Neutrophil (primary cell): ENCODE results near the gene GTF3C4.

Source experiments
- H3K27ac ChIP-seq: fragments of 200-600 bp; sonication (generic); 2 replicates; pipeline ENCODE4 v1.5.1; 2016; ENCODE audit warnings: mild to moderate bottlenecking, moderate library complexity
- H3K27me3 ChIP-seq: fragments of 200-600 bp; sonication (generic); 2 replicates; pipeline ENCODE4 v1.6.0; 2016; ENCODE audit warnings: mild to moderate bottlenecking
- H3K36me3 ChIP-seq: fragments of 200-600 bp; sonication (generic); 2 replicates; pipeline ENCODE4 v1.5.1; 2017
- H3K4me1 ChIP-seq, 2 experiments: fragments of 200-600 bp in 1 of 2; sonication (generic) in 1 of 2; 1 replicate in 1 of 2; 2 replicates in 1 of 2; pipeline versions ENCODE4 v1.5.1 to v1.6.1; 2013 to 2016; ENCODE audit warnings: low read depth in 1 of 2, low read length in 1 of 2, mild to moderate bottlenecking in 1 of 2, moderate library complexity in 1 of 2; ENCODE audit not compliant: control insufficient read depth in 1 of 2, insufficient read depth in 1 of 2
- H3K4me3 ChIP-seq, 2 experiments: fragments of 200-600 bp in 1 of 2; sonication (generic) in 1 of 2; 1 replicate in 1 of 2; 2 replicates in 1 of 2; pipeline ENCODE4 v1.5.1; 2013 to 2016; ENCODE audit warnings: low read depth in 1 of 2, low read length in 1 of 2, mild to moderate bottlenecking in 1 of 2, moderate library complexity in 1 of 2
- H3K9me3 ChIP-seq: fragments of 200-600 bp; sonication (generic); 2 replicates; pipeline ENCODE4 v1.5.1; 2016
- TF ChIP-seq, protein P1 (sequence below): fragments of 200-600 bp; sonication (generic); IDR thresholded peaks from 2 replicates; pipeline ENCODE4 v1.5.1; 2016; ENCODE audit warnings: antibody characterized with exemption

Gene GTF3C4

DNA sequence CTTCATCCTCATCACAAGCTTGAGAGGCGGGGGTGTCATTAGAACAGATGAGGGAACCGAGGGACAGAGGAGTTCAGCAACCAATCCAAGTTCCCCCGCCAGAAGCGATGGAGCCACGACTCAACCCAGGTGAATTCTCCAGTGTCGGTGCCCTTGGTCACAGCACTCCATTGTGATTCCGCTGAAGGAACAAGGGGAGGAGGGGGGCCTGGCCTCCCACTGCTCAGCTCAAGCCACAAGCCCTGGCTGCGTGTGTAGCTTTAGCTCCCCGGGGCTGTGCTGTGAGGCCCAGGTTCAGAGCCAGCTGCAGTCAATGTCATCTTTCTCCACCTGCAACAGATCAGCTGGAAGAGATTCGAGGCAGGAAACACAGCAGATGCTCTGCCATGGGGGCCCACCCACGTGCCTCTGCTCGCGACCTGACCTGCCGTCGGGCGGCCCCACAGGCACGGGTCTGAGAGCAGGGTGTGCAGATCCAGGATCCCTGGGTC lies 72.6 kb downstream of the GTF3C4 start:
- H3K36me3 ChIP-seq = no peaks in the 10 kb centered on the region
- no peak overlapping the region for H3K4me3 ChIP-seq
- H3K27ac ChIP-seq = no peak overlapping the region
- no peaks in the 10 kb centered on the region for H3K4me1 ChIP-seq
- TF ChIP-seq, protein P1, sequence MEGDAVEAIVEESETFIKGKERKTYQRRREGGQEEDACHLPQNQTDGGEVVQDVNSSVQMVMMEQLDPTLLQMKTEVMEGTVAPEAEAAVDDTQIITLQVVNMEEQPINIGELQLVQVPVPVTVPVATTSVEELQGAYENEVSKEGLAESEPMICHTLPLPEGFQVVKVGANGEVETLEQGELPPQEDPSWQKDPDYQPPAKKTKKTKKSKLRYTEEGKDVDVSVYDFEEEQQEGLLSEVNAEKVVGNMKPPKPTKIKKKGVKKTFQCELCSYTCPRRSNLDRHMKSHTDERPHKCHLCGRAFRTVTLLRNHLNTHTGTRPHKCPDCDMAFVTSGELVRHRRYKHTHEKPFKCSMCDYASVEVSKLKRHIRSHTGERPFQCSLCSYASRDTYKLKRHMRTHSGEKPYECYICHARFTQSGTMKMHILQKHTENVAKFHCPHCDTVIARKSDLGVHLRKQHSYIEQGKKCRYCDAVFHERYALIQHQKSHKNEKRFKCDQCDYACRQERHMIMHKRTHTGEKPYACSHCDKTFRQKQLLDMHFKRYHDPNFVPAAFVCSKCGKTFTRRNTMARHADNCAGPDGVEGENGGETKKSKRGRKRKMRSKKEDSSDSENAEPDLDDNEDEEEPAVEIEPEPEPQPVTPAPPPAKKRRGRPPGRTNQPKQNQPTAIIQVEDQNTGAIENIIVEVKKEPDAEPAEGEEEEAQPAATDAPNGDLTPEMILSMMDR = no peak
- H3K27me3 ChIP-seq = peaks cover 56% of the 10 kb centered on the region
- H3K9me3 ChIP-seq = no peaks in the 10 kb centered on the region

DNA sequence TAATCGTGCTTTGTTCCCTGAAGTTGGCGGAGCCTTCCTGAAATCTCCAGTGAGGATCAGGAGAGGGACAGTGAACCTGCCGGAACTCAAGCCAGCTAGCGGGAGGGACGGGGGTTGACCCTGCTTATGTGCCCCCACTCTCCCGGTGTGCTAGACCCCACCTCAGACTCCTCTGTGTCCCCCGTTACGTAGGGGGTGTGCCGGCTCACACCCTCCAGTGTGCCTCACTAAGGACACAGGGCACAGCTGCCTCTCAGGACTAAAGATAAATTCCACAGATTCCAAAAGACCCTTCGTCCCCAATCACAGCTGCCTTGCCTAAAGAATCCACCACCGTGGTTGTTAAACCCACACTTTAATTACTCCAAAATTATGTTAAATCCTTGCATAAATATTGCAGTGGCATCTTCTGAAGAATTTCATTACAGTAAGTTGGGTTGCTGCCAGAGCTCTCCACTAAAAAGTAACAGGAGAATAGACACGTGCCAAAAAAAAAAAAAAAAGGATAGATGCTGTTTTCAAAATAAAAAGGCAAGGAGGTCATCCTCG lies 73.7 kb downstream of the GTF3C4 start:
- Histone ChIP-seq H3K4me1 (no peaks in the 10 kb centered on the region), H3K27me3 (peaks cover 61% of the 10 kb centered on the region), H3K9me3 (no peaks in the 10 kb centered on the region), H3K36me3 (no peaks in the 10 kb centered on the region), H3K27ac (no peak overlapping the region), H3K4me3 (no peak overlapping the region)
- TF ChIP-seq, protein P1 = no peak
